COLO829 (cell line): Measurements from ENCODE around the gene ZBTB46.
"Not testable (repeated sequence)": the region's sequence is repeated elsewhere in the genome, so short reads cannot be mapped to it uniquely, and the experiment has no call there.

ENCODE experiments used
- DNase-seq: peaks from one replicate; pipeline ENCODE4 v3.0.0; 2012; ENCODE audit warnings: low spot score

ZBTB46 gene

DNA sequence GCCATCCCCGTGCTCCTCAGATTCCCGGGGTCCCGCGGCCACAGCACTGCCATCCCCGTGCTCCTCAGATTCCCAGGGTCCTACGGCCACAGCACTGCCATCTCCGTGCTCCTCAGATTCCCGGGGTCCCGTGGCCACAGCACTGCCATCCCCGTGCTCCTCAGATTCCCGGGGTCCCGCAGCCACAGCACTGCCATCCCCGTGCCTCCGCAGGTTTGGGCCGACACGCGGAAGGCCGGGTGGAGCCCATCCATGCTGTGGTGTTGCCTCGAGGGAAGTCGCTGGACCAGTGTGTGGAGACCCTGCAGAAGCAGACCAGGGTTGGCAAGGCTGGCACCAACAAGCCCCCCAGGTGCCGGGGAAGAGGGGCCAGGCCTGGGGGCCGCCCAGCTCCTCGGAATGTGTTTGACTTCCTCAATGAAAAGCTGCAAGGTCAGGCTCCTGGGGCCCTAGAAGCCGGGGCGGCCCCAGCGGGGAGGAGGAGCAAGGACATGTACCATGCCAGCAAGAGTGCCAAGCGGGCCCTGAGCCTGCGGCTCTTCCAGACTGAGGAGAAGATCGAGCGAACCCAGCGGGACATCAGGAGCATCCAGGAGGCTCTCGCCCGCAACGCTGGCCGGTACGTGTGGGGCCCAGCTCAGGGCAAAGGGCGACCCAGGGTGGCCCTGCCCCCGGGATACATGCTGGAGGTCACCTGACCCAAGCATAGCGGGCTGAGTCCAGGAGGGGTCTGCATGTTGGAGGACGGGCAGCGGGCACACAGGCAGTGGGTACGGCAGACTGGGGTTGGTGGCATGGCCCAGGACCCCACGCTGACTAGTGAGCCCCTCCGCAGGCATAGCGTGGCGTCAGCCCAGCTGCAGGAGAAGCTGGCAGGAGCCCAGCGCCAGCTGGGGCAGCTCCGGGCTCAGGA is 95.9 kb downstream of the ZBTB46 start:
- no peak for DNase-seq

DNA sequence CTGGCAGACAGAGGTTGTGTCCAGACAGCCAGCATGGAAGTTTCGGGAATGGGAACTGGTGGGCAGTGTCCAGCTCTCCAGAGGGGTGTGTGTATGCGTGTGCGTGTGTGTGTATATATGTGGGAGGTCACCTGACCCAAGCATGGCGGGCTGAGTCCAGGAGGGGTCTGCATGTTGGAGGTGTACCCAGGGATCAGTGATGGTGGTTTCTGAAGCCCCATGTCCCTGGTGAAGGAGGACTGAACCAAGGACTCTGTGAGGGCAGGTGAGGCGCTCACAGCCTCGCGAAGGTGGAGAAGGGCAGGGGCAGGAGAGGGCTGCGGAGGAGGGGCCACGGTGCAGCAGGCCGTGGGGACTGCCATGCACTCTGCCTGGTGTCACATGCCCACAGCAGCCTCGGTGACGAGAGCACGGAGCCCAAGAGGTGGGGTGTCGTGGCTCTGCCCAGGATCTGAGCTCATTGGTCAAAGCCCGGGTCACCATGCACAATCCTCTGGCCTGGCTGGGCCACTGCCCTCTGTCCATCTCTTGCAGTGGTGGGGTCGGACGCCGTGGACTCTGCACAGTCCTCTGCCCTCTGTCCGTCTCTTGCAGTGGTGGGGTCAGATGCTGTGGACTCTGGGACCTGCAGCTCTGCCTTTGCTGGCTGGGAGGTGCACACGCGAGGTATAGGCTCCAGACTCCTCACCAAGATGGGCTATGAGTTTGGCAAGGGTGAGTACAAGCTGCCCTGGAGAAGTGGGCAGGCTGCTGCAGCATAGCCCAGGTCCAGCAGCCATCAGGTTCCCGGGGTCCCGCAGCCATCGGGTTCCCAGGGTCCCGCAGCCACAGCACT is 96.7 kb downstream of the ZBTB46 start:
- no peak for DNase-seq

DNA sequence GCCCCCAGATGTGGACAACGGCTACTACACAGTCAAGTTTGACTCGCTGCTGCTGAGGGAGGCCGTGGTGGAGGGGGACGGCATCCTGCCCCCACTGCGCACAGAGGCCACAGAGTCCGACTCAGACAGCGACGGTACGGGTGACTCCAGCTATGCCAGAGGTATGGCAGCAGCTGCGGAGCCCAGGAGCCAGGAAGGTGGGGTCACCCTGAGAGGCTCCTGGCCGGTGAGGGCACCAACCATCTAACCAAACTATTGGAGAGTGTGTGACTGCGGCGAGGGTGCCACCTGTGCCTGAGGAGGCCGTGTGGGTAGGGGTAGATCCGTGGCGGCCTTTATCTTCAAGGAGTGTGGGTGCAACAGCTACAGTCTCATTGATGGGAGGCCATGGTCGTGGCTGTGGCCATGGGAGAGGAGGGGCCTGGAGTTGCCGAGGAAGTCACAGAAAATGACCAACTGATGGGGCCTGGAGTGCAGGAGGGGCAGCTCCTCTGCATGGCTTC is 97.4 kb downstream of the ZBTB46 start:
- DNase-seq: no peak

DNA sequence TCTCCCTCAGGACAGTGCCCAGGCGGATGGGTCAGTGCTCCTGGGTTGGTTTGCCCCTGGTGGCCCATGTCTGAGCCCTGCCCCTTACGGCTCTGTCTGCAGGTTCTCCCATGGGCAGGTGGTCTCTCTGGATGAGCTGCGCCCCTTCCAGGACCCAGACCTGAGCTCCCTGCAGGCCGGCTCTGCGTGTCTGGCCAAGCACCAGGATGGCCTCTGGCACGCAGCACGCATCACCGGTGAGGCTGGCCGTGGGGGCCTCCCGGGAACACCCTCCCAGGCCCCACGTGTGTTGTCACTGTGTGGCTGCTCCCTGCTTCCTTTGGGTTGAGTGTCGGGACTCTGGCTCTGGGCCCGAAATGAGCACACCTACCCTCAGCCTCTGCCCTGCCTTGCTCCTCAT is 97.9 kb downstream of the ZBTB46 start:
- DNase-seq: no peak

DNA sequence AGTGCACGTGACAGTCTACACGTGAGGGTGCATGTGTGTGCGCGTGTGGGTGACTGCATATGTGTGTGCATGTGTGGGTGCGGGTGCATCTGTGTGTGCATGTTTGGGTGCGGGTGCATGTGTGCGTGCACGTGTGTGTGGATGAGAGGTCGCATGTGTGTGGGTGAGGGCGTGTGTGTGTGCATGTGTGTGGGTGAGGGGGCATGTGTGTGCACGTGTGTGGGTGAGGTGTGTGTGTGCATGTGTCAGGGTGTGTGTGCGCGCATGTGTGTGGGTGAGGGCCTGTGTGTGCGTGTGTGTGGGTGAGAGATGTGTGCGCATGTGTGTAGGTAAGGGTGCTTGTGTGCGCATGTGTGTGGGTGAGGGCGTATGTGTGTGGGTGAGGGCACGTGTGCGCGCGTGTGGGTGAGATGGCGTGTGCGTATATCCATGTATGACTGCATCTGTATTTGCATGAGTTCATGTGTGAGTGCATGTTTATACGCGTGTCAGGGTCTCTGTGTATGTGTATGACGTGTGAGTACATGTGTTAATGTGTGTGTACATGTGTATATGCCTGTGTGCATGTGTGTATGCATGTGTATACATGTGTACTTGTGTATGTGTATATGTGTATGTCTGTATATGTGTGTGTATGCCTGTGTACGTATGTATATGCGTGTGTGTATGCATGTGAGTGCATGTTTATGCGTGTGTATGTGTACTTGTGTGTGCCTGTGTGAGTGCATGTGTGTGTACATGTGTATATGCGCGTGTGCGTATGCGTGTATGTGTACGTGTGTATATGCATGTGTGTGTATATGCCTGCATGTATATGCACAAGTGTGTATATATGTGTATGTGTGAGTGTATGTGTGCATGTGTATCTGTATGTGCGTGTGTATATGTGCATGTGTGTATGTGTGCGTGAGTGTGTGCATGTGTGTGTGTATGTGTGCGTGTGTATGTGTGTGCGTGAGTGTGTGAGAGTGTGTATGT is 98.7 kb downstream of the ZBTB46 start:
- no peak for DNase-seq

DNA sequence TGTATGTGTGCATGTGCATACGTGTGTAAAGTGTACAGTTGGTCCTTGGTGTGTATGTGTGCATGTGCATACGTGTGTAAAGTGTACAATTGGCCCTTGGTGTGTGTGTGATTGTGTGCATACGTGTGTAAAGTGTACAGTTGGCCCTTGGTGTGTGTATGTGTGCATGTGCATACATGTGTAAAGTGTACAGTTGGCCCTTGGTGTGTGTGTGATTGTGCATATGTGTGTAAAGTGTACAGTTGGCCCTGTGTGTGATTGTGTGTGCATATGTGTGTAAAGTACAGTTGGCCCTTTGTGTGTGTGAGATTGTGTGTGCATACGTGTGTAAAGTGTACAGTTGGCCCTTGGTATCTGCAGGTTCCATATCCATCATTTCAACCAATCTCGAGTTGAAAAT is 99.7 kb downstream of the ZBTB46 start:
- no peak for DNase-seq

DNA sequence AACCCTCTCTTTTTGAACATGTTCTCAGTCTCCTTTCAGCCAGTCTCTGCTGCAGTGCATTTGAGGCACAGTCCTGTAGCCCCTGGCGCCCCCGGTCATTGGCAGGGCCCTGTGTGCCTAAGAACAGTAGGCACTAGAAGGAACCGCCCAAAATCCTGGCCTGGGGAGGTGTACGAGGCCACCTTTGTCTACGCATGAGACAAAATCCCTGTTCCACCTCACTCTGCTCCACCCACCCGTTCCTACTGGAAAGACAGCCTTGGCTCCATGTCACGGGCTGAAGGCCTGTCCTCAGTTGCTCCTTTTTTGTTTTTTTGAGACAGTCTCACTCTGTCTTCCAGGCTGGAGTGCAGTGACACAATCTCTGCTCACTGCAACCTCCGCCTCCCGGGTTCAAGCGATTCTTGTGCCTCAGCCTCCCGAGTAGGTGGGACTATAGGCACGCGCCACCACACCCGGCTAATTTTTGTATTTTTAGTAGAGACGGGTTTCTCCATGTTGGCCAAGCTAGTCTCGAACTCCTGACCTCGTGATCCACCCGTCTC is 100.8 kb downstream of the ZBTB46 start:
- not testable (repeated sequence) for DNase-seq

DNA sequence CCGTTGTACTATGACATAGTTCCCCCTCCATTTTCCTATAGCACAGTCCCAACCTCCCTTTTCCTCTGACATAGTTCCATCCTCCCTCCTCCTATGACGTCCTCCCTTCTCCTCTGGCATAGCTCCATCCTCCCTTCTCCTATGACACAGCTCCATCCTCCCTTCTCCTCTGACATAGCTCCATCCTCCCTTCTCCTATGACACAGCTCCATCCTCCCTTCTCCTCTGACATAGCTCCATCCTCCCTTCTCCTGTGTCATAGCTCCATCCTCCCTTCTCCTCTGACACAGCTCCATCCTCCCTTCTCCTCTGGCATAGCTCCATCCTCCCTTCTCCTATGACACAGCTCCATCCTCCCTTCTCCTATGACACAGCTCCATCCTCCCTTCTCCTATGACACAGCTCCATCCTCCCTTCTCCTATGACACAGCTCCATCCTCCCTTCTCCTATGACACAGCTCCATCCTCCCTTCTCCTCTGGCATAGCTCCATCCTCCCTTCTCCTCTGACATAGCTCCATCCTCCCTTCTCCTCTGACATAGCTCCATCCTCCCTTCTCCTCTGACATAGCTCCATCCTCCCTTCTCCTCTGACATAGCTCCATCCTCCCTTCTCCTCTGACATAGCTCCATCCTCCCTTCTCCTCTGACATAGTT is 108.0 kb downstream of the ZBTB46 start:
- not testable (repeated sequence) for DNase-seq

DNA sequence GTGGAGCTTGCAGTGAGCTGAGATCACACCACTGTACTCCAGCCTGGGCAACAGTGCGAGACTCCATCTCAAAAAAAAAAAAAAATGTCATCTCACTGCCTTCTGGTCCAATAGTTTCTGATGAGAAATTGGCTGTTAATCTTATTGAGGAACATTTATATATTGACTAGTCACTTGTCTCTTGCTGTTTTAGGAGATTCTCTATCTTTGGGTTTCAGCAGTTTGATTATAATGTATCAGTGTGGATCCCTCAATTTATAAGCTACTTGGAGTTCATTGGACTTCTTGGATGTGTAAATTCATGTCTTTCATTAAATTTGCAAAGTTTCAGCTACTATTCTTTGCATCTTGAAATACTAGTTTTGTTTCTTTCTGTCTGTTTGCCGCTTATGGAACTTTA is 112.1 kb downstream of the ZBTB46 start:
- no peak for DNase-seq

DNA sequence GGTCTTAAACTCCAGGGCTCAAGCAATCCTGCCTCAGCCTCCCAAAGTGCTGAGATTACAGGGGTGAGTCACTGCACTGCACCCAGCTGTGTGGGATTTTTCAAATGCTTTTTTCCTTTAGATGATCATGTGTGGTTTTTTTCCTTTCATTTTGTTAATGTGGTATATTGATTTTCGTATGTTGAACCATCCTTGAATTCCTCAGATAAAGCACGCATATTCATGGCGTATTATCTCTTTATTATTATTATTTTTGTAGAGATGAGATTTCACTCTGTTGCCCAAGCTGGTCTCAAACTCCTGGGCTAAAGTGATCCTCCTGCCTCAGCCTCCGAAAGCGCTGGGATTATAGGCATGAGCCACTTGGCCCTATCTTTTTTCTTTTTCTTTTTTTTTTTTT is 116.2 kb downstream of the ZBTB46 start:
- DNase-seq: no peak

DNA sequence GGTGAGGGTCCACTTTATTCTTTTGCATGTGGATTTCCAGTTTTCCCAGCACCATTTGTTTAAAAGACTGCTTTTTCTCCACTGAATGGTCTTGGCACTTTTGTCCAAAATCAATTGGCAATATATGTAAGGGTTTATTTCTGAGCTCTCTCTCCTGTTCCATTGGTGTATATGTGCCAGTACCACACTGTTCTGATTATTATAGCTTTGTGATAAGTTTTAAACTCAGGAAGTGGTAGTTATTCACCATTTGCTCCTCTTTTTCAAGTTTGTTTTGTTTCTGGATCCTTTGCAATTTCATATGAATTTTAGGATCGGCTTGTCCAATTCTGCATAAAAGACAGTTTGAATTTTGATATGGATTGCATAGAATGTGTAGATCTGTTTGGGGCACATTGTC is 118.9 kb downstream of the ZBTB46 start:
- DNase-seq: no peak

DNA sequence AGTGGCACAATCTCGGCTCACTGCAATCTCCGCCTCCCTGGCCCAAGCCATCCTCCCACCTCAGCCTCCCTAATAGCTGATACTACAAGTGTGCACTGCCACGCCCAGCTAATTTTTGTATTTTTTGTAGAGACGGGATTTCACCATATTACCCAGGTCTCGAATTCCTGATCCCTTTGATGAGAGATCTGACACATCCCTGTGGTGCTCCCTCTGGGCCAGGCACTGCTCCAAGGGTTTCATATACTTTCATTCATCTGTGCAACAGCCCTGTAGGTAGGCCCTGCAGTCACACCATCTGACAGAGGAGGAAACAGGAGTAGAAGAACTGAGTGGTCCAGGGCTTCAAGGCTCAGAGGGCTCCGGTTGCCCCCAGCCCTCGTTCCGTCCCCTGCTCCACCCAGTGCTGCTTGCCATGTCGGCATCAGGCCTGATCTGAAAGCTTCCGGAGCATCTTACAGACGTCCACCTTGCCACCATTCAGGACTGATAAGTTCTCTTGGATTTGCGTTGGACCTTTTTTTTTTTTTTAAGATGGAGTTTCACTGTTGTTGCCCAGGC is 119.9 kb downstream of the ZBTB46 start:
- DNase-seq: no peak

DNA sequence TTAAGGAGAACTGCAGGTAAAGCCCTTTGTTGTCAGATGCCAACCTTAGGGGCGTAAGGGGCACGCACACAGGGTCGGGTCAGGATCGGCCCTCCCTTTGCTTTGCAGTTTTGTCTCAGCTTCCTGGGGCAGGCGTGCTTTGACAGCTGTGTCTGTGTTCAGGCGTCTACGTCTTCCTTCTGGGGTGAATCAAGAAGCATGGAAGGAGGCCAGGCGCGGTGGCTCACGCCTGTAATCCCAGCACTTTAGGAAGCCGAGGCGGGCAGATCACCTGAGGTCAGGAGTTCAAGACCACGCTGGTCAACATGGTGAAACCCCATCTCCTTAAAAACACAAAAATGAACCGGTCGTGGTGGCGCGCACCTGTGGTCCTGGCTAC is 121.9 kb downstream of the ZBTB46 start:
- DNase-seq: no peak

DNA sequence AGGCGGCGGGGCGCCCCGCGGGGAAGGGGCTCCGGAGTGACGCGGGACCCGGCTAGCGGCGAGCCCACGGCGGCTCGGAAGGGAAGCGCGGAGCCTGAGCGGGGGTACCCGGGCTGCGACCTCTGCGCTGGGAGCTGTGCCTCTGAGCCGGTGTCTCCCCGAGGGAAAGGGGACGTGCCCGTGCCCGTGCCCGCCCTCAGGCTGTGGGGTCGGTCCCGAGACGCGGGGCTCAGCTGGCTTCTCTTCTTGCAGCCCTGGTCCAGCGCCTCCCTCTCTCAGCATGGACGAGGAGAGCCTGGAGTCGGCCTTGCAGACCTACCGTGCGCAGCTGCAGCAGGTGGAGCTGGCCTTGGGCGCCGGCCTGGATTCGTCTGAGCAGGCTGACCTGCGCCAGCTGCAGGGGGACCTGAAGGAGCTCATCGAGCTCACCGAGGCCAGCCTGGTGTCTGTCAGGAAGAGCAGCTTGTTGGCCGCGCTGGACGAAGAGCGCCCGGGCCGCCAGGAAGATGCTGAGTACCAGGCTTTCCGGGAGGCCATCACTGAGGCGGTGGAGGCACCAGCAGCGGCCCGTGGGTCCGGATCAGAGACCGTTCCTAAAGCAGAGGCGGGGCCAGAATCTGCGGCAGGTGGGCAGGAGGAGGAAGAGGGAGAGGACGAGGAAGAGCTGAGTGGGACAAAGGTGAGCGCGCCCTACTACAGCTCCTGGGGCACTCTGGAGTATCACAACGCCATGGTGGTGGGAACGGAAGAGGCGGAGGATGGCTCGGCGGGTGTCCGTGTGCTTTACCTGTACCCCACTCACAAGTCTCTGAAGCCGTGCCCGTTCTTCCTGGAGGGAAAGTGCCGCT is 122.5 kb downstream of the ZBTB46 start:
- no peak for DNase-seq

DNA sequence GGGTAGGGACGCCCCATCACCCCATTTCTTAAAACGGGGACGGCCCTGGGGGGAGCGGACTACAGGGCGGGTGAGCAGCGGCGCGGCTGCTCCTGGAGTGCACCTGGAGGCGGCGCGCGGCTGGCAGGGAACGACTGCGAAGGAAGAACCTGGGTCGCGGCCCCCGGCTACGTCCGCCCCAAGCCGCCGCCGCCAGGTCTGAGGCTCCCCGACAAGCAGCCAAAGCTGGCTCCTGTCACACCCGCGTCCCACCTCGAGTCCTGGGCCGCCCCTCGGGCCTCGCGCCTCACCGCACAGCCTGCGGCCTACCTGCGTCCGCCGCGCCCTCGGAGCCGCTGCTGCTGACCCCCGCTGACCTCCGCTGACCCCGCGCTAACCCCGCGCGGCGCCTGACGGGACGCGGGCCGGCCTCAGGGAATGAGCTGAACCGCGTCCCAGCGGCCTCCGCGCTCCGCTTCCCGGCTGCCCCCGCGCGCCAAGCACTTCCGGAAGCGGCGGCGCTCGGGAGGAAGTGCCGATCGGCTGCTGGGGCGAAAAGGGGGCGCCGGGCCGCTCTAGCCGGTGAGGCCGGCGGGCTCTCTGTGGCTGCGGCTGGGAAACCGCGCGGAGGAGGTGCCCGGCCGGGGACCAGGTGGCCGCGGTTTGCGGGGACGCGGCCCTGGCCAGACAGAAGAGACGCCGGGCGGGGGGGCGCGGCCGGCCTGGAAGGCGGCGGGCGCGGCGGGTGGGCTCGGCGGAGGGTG is 123.3 kb downstream of the ZBTB46 start, which contains the start of the genes ARFRP1 and ZGPAT:
ARFRP1 (minus strand) TSS at position 419 of the 743 bp plus-strand sequence. CDS start 885 bp downstream, outside the sequence.
ZGPAT (plus strand) TSS at position 482 of the 743 bp plus-strand sequence. CDS start 542 bp downstream, outside the sequence.
- DNase-seq: peak; percentile 74

DNA sequence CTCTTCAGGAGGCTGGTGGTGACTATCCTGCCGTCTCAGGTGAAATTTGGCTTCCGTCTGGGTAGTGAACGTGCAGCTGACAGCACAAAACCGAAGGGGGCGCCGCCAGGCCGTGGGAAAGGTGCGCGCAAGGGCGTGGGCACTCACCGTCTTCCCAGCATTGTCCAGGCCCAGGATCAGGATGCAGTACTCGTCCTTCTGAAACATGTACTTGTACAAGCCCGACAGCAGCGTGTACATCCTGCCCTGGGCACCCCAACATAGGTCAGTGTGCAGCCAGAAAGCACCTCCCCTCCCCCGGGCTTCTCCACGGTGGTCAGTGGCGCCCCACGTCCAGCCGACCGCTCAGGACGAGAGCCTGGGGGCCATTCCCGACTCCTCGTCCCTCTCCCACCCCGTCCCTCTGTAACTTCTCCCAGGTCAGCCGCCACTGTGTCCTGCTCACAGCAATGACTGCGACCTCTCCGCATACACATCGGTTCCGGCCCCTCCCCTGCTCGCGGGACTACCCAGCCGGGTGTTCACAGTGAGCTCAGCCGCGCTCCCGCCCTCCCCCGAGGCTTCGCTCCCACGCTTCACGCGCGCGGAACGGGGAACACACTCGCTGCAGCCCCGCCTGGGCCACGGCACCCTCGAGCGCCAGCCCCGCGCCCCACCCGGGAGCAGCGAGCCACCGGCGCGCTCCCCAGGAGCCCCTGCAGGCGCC is 124.1 kb downstream of the ZBTB46 start:
- DNase-seq: peak; percentile 23

DNA sequence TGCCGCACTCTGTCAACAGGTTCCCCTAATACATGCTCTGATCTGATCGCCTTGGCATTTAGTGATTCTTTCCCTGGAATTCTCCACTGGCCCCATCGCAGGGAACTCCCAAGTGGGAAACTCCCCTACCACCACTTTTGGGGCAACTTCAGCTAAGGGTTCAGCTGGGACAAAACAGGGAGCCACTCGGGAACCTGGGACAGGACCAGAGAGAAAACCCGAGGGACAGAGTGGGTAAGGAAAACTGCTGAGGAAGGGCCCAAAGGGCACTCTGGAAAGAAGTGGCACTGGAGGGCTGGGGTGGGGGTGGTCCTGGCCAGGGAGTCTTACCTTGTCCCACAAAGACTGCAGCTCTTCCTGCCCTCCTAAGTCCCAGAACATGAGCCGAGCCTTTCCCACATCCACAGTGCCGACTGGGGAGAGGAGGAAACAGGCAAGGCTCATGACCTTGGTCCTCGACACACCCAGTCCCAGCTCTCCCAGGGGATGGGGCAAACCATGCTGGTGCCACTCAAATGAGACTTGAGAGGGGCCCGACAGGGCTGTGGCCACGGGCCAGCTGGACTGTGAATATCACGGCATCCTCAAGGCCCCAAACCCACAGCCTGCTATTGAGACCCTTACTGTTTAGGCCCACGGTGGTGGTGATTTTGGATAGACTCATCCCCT is 124.9 kb downstream of the ZBTB46 start:
- DNase-seq: no peak
